ENCODE measurements around the gene SH2B2.
"Not testable (repeated sequence)": the region's sequence is repeated elsewhere in the genome, so short reads cannot be mapped to it uniquely, and the experiment has no call there.

SH2B2 gene

DNA sequence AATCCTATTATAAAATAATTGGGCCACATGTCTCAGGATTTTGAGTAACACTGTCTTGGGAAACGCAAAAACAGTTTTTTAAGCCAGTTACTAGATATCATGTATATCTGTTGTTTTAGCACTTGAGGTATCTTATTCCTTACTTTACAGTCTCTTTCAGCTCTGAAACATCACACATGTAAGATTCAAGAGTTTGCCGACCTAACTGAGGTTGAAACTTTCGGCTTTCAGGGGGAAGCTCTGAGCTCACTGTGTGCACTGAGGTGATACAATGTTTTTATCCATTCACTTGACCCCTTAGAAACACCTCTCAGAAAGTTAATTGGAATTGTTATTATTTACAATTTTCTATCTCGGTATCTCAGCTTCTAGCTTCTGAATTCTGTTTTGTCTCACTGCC, 50.8 kb downstream of the SH2B2 start:
- not testable (repeated sequence) for DNase-seq

DNA sequence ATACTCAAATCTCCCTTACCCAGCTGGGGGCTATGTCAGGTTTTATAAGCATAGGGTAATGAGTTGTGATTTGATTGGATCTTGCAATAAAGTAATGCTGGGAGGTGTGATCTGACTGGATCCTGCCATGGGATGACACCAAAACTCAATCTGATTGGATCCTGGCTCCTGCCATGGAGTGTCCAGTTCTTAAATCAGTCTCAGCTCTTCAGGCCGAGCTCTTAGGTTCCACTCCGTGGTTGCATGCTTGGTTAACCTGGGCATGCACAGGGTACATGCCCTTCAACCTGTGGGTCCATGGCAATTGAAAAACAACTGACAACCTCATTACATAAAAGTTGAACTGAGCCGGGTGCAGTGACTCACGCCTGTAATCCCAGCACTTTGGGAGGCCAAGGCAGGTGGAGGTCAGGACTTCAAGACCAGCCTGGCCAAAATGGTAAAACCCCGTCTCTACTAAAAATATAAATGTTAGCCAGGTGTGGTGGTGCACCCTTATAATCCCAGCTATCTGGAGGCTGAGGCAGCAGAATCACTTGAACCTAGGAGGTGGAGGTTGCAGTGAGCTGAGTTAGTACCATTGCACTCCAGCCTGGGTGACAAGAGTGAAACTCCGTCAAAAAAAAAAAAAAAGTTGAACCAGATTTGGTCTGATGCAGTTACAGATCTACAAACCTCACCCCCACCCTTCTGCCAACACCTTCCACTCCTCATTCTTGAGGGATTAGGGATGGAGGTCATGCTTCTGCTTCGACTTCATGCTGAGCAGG, 54.1 kb downstream of the SH2B2 start:
- not testable (repeated sequence) for DNase-seq

DNA sequence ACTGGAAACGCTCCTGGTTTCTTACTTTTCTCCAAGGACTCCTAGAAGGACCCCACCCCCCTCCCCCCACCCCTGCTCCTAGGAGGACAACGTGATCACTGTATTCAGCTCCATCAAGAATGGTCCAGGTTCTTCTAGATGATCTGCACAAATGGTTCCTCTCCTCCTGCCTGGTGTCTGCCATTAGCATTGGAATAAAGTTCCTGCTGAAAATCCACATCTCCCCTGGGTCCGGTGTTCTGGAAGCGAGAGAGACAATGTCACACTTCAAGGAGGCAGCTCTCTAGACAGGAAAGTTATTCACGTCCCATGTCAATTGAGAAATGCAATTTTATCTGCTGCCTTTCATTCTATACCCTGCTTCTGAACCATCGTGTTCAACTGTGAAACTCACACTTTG, 60.3 kb downstream of the SH2B2 start:
- DNase-seq, result not testable (repeated sequence)

DNA sequence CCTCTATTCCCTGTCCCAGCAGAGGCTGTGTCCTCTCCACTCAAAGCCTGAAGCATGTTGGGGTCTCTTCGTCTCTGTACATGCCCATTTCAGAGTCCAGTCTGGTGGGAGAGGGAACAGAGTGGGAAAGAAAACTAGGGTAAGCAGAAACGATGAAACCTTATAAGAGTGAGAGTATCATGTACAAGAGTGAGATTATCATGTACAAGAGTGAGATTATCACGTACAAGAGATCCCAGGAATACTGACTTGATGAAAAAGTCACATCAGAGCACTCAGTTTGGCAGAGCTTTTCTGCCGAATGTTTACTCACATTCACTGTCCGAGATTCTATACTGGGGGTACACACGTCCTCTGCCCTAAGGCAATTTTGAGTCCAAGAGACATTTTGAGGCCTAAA, 69.7 kb downstream of the SH2B2 start, which contains the start of gene SPDYE6:
Gene SPDYE6, minus strand, starts transcription at position 101 of the 400 bp plus-strand sequence. CDS start 421 bp downstream, outside the sequence.
- not testable (repeated sequence) for DNase-seq

DNA sequence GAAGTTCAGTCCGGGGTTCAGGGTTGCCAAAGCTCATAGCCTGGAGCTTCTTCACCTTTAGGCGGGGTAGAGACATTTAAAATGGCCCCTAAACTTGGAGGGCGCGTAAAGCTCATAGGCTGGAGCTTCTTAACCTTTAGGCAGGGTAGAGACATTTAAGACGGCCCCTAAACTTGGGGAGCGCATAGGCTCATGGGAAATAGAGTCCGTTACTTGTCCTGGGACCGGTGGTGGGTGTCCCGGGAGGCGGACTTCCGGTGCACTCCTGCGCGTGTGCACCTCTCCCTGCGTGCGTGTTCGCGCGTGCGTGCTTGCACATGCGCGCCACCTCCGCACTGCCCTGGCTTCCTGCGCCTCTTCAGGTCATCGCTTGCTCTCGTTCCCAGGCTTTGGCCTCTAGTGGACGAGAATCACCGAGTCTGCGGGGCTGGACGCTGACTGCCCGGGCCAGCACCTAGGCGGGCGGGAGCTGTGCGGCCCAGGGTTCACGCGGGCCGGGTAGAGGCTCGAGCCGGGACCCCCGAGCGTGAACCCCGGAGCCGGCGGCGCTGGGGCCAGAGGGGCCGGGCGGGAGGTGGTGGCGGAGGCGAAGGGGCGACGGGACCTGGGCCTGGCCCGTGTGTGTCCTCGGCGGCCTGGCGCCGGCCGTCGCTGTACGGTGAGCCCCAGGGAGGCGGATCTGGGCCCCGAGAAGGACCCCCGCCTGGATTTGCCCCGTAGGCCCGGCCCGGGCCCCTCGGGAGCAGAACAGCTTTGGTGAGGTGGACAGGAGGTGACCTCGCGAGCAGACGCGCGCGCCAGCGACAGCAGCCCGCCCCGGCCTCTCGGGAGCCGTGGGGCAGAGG, 77.1 kb downstream of the SH2B2 start:
- DNase-seq, result peak; percentile 95

DNA sequence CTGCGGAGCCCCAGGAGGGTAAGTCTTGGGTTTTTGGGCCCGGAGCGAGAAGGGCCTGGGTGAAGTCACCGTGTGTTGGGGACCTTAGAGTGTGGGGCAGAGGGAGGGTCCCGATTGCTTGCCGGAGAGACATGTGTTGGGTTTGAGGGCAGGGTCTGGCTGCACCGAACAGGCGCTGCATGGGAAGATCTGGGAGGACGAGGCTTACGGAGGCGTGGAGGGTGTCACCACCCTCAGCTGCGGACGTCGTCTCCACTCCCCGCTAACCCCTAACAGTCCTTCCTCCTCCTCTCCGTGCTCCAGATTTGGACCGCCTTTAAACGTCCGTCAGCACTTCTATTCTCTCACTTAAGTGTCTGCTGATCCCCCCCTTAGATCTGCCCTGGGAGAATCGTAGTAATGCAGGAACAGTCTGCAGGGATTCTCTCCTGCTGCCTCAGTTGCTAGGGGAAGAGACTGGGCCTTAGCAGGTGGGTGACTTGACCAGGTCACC, 77.8 kb downstream of the SH2B2 start:
- DNase-seq, result peak; percentile 10

DNA sequence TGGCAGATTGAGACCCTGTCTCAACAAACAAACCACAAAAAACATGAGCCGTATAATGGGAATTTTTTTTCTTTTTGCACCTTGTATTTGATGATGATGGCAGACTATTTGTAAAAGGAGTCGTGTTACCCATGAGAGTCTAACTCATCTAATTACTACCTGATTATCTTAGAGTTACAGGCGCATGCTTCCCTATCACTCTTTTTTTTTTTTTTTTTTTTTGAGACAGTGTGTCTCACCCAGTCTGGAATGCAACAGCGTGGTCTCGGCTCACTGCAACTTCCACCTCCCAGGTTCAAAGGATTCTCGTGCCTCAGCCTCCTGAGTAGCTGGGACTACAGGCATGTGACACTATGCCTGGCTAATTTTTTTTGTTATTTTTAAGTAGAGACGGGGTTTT, 78.7 kb downstream of the SH2B2 start:
- not testable (repeated sequence) for DNase-seq

DNA sequence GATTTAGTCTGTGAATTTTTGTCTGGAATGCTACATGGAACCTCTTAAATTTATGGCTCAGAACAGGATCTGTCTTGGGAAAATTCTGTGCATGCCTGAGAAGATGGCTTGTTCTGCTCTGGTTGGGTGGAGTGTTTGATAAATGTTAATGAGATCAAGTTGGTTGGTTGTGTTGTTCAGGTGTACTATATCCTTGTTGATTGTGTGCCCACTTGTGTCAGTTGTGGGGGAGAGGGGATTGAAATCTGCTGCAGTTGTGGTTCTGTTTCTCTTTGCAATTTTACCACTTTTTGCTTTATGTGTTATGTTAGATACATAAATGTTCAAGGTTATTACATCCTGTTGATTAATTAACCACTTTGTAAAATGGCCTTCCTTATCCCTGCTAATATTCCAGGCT, 83.4 kb downstream of the SH2B2 start:
- not testable (repeated sequence) for DNase-seq
